HepG2 (cell line): ENCODE data around the gene LYPD6. TPM values are rescaled to one million over a fixed set of nuclear protein-coding genes. Genes with fewer than 3 reads are reported as not detected.

ENCODE experiments used
- ATAC-seq: fragments of 200-7000 bp; cut with Tn5 transposase; 3 replicates; pipeline ENCODE4 v1.9.1; 2020; ENCODE audit warnings: mild to moderate bottlenecking, moderate library complexity
- BruUV-seq: library from RNA; stranded (reverse); fragments of 400-500 nt; replicated peaks from 2 replicates; lab custom pipeline; 2021; lab: Mats Ljungman, UMichigan
- CTCF ChIA-PET: fragments of 300-600 bp; formaldehyde crosslinking; extraction: SDS; loops from one replicate; lab custom pipeline; 2021; ENCODE audit warnings: low total read pairs, inconsistent platforms, low intra/inter-chr PET ratio; lab: Yijun Ruan, JAX
- POLR2A ChIA-PET: fragments of 350-600 bp; sonication (Branson Sonifier 250); formaldehyde crosslinking; loops from one replicate; lab custom pipeline; 2020; ENCODE audit warnings: antibody characterized with exemption, inconsistent platforms; lab: Yijun Ruan, JAX
- DNase-seq: peaks from one replicate; pipeline ENCODE4 v3.0.0-alpha.2; 2015; ENCODE audit warnings: low spot score
- FAIRE-seq: peaks from 3 replicates; lab custom pipeline; 2011; peaks lifted over from hg19 to GRCh38; lab: Jason Lieb, UNC
- H2AFZ ChIP-seq: one replicate; pipeline ENCODE4 v1.6.1; 2011; ENCODE audit warnings: low read length, inconsistent platforms
- H3K27ac ChIP-seq: fragments of 300-600 bp; 3 replicates; pipeline ENCODE4 v1.8.0; 2011; ENCODE audit warnings: mixed run types, mild to moderate bottlenecking, mixed read lengths, low read length, inconsistent platforms; ENCODE audit not compliant: insufficient read depth; ENCODE audit errors: extremely low read length
- H3K27me3 ChIP-seq, 2 experiments: fragments of 200-600 bp in 1 of 2; 2 replicates in 1 of 2; 3 replicates in 1 of 2; pipeline versions ENCODE4 v1.6.0 to v1.8.0; 2011; ENCODE audit warnings: low read length in 2 of 2, mild to moderate bottlenecking in 2 of 2, moderate library complexity in 2 of 2, inconsistent platforms in 1 of 2; ENCODE audit not compliant: insufficient read depth in 2 of 2, control insufficient read depth in 1 of 2
- H3K36me3 ChIP-seq, 2 experiments: fragments of 200-600 bp in 1 of 2; replicated peaks in 1 of 2; 2 replicates in 1 of 2; 3 replicates in 1 of 2; pipeline versions ENCODE4 v1.5.1 to v1.8.0; 2011; ENCODE audit warnings: low read length in 2 of 2, inconsistent platforms in 1 of 2; ENCODE audit not compliant: insufficient read depth in 2 of 2, control insufficient read depth in 1 of 2
- H3K4me1 ChIP-seq: 2 replicates; pipeline ENCODE4 v1.5.1; 2012; ENCODE audit warnings: low read length, inconsistent platforms; ENCODE audit not compliant: insufficient read depth
- H3K4me2 ChIP-seq: 2 replicates; pipeline ENCODE4 v1.6.0; 2011; ENCODE audit warnings: low read depth, low read length, inconsistent platforms
- H3K4me3 ChIP-seq, 3 experiments: fragments of 200-600 bp in 1 of 3; sonication (generic), shearing (Covaris generic) in 1 of 3; replicated peaks in 1 of 3; 2 replicates each; pipeline ENCODE4 v1.5.1; 2011 to 2016; ENCODE audit warnings: low read length in 3 of 3, inconsistent platforms in 2 of 3, low read depth in 2 of 3, mild to moderate bottlenecking in 2 of 3, control low read depth in 1 of 3, mixed read lengths in 1 of 3; ENCODE audit not compliant: insufficient read depth in 1 of 3
- H3K79me2 ChIP-seq: one replicate; pipeline ENCODE4 v1.6.1; 2011; ENCODE audit warnings: low read length, inconsistent platforms; ENCODE audit not compliant: insufficient read depth
- H3K9ac ChIP-seq: 2 replicates; pipeline ENCODE4 v1.6.0; 2011; ENCODE audit warnings: mild to moderate bottlenecking, low read depth, low read length, inconsistent platforms; ENCODE audit not compliant: insufficient read depth
- H3K9me3 ChIP-seq: 2 replicates; pipeline ENCODE4 v1.5.1; 2012; ENCODE audit warnings: mild to moderate bottlenecking, low read length
- H4K20me1 ChIP-seq: 2 replicates; pipeline ENCODE4 v1.6.0; 2011; ENCODE audit warnings: inconsistent platforms, mild to moderate bottlenecking, low read length, moderate library complexity; ENCODE audit not compliant: insufficient read depth
- ARID5B ChIP-seq: IDR thresholded peaks from 2 replicates; pipeline ENCODE4 v1.4.0; 2020; ENCODE audit warnings: mild to moderate bottlenecking, missing genetic modification reagents
- CTCF ChIP-seq: sonication (generic); formaldehyde crosslinking; IDR thresholded peaks from 2 replicates; pipeline ENCODE4 v1.5.0; 2020; ENCODE audit warnings: mild to moderate bottlenecking, missing genetic modification reagents, moderate library complexity
- FUBP1 ChIP-seq: sonication (generic); formaldehyde crosslinking; IDR thresholded peaks from 2 replicates; pipeline ENCODE4 v1.5.1; 2020; ENCODE audit warnings: missing genetic modification reagents, mild to moderate bottlenecking, borderline replicate concordance
- HMG20A ChIP-seq: IDR thresholded peaks from 2 replicates; pipeline ENCODE4 v1.6.1; 2016; ENCODE audit warnings: borderline replicate concordance
- STAG1 ChIP-seq: sonication (generic); formaldehyde crosslinking; IDR thresholded peaks from 2 replicates; pipeline ENCODE4 v1.4.0; 2020; ENCODE audit warnings: missing genetic modification reagents
- ZMYM4 ChIP-seq: sonication (generic); formaldehyde crosslinking; IDR thresholded peaks from 2 replicates; pipeline ENCODE4 v1.8.1; 2023; ENCODE audit warnings: mild to moderate bottlenecking, missing genetic modification reagents
- WGBS: methylation state at CpG from one replicate; pipeline ENCODE4 v1.1.6; 2017; ENCODE audit warnings: low lambda C conversion rate; 5-methylcytosine and 5-hydroxymethylcytosine counted together
- in situ Hi-C: cut with HindIII; loops from 2 replicates; pipeline ENCODE4 v1.10.0; 2017; ENCODE audit warnings: low pct_unique_long_range_greater_than_20kb; ENCODE audit not compliant: extremely low pct_ligation_motif_present
- intact Hi-C: fragments of 100-400 bp; cut with micrococcal nuclease; formaldehyde crosslinking; loops from one replicate; pipeline ENCODE4 v1.10.0; 2022; ENCODE audit not compliant: unreplicated experiment
- polyA plus RNA-seq, 8 experiments: library from polyadenylated mRNA; depleted of rRNA in 3 of 8; stranded (reverse) in 7 of 8; unstranded in 1 of 8; fragments of >200 nt; fragmentation: Illumina TruSeq in 4 of 8; extraction: Trizol in 4 of 8; gene quantifications; 2 replicates each; pipeline versions ENCODE4 v1.2.1 to v1.2.3, GENCODE V29; 2011 to 2016; ENCODE audit warnings: low read depth in 4 of 8, missing spikeins in 1 of 8, mixed read lengths in 1 of 8; ENCODE audit not compliant: insufficient read depth in 1 of 8
- total RNA-seq, 5 experiments: library from RNA; depleted of rRNA; stranded (reverse); fragments of >200 nt; fragmentation: Illumina TruSeq; extraction: Trizol; gene quantifications; 2 replicates each; pipeline ENCODE4 v1.2.3, GENCODE V29; 2016; ENCODE audit warnings: low read depth in 1 of 5
- TF ChIP-seq, protein P1 (sequence below): sonication (generic); formaldehyde crosslinking; IDR thresholded peaks from 2 replicates; pipeline ENCODE4 v1.5.1; 2020; ENCODE audit warnings: mild to moderate bottlenecking, missing genetic modification reagents, moderate library complexity

Gene LYPD6
- total and polyA plus RNA-seq, 2 of the 13 experiments (the other 11 are each of a cell fraction or from before 2014, with no cell fraction given): 0.01 to 0.07 TPM

- CTCF ChIA-PET: no interaction called here
- Histone ChIP-seq H2AFZ (no peak overlapping the region), H3K27me3 (no peaks in the 10 kb centered on the region), H3K9me3 (no peaks in the 10 kb centered on the region), H3K4me3 (no peak overlapping the region), H3K36me3 (no peaks in the 10 kb centered on the region), H3K4me1 (no peaks in the 10 kb centered on the region), H3K79me2 (no peaks in the 10 kb centered on the region), H3K27ac (no peak overlapping the region), H4K20me1 (no peaks in the 10 kb centered on the region), H3K9ac (no peak overlapping the region), H3K4me2 (no peak overlapping the region)
- no TSS peak for BruUV-seq
- POLR2A ChIA-PET: no interaction called here
- ATAC-seq (no peak), FAIRE-seq (no peak), DNase-seq (no peak)
- intact Hi-C loops: no loop called here
- no peak for TF ChIP-seq ZMYM4 (CRISPR knock-in tag)
- in situ Hi-C loops: no loop called here
- 6% methylated on average over 3 of the region's 3 CpGs for WGBS
These were observed 121.2 kb downstream of the LYPD6 start for GRCh38 chr2:149451417-149452165.

DNA sequence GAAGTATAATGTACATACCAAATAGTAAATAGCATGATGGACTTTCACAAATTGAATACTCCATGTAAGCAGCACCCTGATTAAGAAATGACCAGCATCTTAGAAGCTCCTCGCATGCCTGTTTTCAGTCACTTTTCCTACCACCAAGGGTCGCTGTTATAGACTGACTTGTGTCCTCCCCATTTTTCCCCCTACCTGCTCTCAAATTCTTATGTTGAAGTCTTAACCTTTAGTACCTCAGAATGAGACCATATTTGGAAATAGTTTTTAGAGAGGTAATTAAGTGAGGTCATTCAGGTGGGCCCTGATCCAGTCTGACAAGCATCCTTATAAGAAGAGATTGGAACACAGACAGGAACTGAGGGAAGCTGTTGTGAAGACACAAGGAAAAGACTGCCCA is 125.9 kb downstream of the LYPD6 start:
- no peak overlapping the region for H3K9ac ChIP-seq
- no peak overlapping the region for H2AFZ ChIP-seq
- 52% methylated on average over 2 of the region's 2 CpGs for WGBS
- ATAC-seq (peak; percentile 41; the same call in 1 of the 3 replicates), FAIRE-seq (no peak), DNase-seq (peak; percentile 12)
- peaks cover 13% of the 10 kb centered on the region; the same call in 1 of the 2 replicates for H3K9me3 ChIP-seq
- POLR2A ChIA-PET: no interaction called here
- H4K20me1 ChIP-seq: no peaks in the 10 kb centered on the region
- no peak overlapping the region for H3K4me3 ChIP-seq
- BruUV-seq: no TSS peak
- in situ Hi-C loops (no loop called here), intact Hi-C loops (loop anchor here (1.0 kb wide), 1 partner anchor 105 kb away; no protein-coding TSS in a partner anchor)
- CTCF ChIA-PET: interaction anchor here (1.5 kb wide), 1 partner anchor 105 kb away, joined by 3 read pairs; no protein-coding TSS in a partner anchor
- H3K4me2 ChIP-seq: no peak overlapping the region
- no peaks in the 10 kb centered on the region for H3K36me3 ChIP-seq
- H3K79me2 ChIP-seq: no peaks in the 10 kb centered on the region
- H3K27ac ChIP-seq: no peak overlapping the region
- H3K27me3 ChIP-seq: no peaks in the 10 kb centered on the region
- no peaks in the 10 kb centered on the region for H3K4me1 ChIP-seq
- TF ChIP-seq CTCF (CRISPR knock-in tag) (0 out of 2 replicates have a peak, but pooled peaks have one; percentile 17), FUBP1 (CRISPR knock-in tag) (no peak), HMG20A (CRISPR knock-in tag) (no peak), ARID5B (CRISPR knock-in tag) (no peak), STAG1 (0 out of 2 replicates have a peak, but pooled peaks have one; percentile 9)
- TF ChIP-seq, protein P1, sequence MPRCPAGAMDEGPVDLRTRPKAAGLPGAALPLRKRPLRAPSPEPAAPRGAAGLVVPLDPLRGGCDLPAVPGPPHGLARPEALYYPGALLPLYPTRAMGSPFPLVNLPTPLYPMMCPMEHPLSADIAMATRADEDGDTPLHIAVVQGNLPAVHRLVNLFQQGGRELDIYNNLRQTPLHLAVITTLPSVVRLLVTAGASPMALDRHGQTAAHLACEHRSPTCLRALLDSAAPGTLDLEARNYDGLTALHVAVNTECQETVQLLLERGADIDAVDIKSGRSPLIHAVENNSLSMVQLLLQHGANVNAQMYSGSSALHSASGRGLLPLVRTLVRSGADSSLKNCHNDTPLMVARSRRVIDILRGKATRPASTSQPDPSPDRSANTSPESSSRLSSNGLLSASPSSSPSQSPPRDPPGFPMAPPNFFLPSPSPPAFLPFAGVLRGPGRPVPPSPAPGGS (CRISPR knock-in tag): no peak
